ENCODE measurements around the gene ABCC4. TPM values are rescaled to one million over a fixed set of nuclear protein-coding genes. Genes with fewer than 3 reads are reported as not detected.

The ABCC4 gene
- total and polyA plus RNA-seq, 9 of the 15 experiments (the other 6 are each of a cell fraction or from before 2014, with no cell fraction given) = 9.4 to 46.1 (median 25.4) TPM

DNA sequence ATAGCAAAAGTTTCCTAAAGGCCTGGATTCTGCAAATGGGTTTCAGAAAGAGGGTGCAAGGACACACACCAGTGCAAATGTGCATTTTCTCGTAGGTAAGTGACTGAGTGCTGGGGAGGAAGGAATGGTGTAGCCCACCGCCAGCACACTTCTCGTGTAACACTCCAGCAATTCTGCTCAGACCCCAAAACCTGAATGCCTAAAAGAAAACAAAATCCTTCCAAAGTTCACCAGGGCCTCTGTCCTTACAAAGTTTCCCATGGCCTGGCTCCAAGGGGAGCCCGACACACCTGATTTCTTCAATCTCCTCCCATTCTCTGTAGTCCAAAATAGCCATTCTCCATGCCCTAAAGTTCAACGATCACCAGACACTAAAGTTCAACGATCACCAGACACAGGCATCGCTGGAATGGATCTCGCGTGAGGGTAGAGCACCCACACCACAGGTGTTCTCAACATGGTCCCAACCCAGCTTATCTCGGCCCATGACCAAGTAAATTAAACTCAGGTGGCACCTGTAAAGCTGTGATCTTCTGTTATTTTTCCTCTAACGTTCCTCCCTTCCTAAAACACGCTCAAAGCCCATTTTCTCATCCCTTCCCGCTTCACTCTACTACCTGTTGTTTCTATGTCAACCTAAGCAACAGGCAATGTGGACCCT lies 46.0 kb downstream of the ABCC4 start:
- Histone ChIP-seq H3K27ac (ENCODE audit: extremely low read depth, low read depth, low read length) (no peak overlapping the region), H3K9me1 (ENCODE audit: control insufficient read depth, insufficient read depth, low read length) (no peaks in the 10 kb centered on the region), H4K20me1 (replicated peaks; ENCODE audit: control insufficient read depth, insufficient read depth, low read length) (no peaks in the 10 kb centered on the region), H2AFZ (ENCODE audit: low read depth, low read length) (no peak overlapping the region), H3K4me1 (replicated peaks in 1 of 2; ENCODE audit: control insufficient read depth in 2 of 2, insufficient read depth in 2 of 2, low read length in 2 of 2) (peaks cover 0 to 9% of the 10 kb centered on the region in 2 experiments; a peak in 3 of 5 replicates), H3K4me2 (ENCODE audit: insufficient read depth, low read length) (no peak overlapping the region), H3K9me3 (replicated peaks; ENCODE audit: control insufficient read depth, insufficient read depth, low read depth, low read length) (no peaks in the 10 kb centered on the region), H3K4me3 (no peak overlapping the region), H3K27me3 (ENCODE audit: control insufficient read depth in 2 of 2, insufficient read depth in 2 of 2, low read length in 2 of 2) (no peaks in the 10 kb centered on the region), H3K79me2 (ENCODE audit: control insufficient read depth, insufficient read depth, low read length) (peaks cover 69% of the 10 kb centered on the region), H3K36me3 (ENCODE audit: control insufficient read depth, insufficient read depth, low read length) (peaks cover 7% of the 10 kb centered on the region; the same call in 1 of the 3 replicates), H3K9ac (ENCODE audit: insufficient read depth in 1 of 2, low read depth in 2 of 2, low read length in 2 of 2) (no peak overlapping the region)
- intact Hi-C loops (cut with micrococcal nuclease) = no loop called here
- TF ChIP-seq, protein P1, sequence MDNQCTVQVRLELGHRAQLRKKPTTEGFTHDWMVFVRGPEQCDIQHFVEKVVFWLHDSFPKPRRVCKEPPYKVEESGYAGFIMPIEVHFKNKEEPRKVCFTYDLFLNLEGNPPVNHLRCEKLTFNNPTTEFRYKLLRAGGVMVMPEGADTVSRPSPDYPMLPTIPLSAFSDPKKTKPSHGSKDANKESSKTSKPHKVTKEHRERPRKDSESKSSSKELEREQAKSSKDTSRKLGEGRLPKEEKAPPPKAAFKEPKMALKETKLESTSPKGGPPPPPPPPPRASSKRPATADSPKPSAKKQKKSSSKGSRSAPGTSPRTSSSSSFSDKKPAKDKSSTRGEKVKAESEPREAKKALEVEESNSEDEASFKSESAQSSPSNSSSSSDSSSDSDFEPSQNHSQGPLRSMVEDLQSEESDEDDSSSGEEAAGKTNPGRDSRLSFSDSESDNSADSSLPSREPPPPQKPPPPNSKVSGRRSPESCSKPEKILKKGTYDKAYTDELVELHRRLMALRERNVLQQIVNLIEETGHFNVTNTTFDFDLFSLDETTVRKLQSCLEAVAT (IDR thresholded peaks at IDR 0.05) = peak in 1 of 2 experiments; percentile 36; a peak in 1 of 4 replicates
- TF ChIP-seq RBM17 (IDR thresholded peaks at IDR 0.05; ENCODE audit: borderline replicate concordance, low read depth, low read length) = no peak
- CTCF ChIA-PET (ENCODE audit: low intra/inter-chr PET ratio) = no interaction called here
- FAIRE-seq (no peak), DNase-seq (ENCODE audit: extremely low read depth in 1 of 4, low spot score in 3 of 4) (no peak), ATAC-seq (no peak)
- BruUV-seq (replicated peaks) = no TSS peak
- in situ Hi-C loops (cut with MboI) = no loop called here
- POLR2A ChIA-PET = no interaction called here
- WGBS (ENCODE audit: insufficient coverage, low coverage, missing lambda C conversion rate) = 89% methylated on average over 12 of the region's 13 CpGs

- H3K4me3 ChIP-seq = no peak overlapping the region
- H3K79me2 ChIP-seq (ENCODE audit: control insufficient read depth, insufficient read depth, low read length) = peaks cover 66% of the 10 kb centered on the region
- H3K4me1 ChIP-seq (replicated peaks in 1 of 2; ENCODE audit: control insufficient read depth in 2 of 2, insufficient read depth in 2 of 2, low read length in 2 of 2) = peaks cover 0 to 9% of the 10 kb centered on the region in 2 experiments; a peak in 3 of 5 replicates
- WGBS (ENCODE audit: insufficient coverage, low coverage, missing lambda C conversion rate) = no CpG with 5 or more reads among the region's 1 CpG
- H3K27ac ChIP-seq (ENCODE audit: extremely low read depth, low read depth, low read length) = no peak overlapping the region
- H3K4me2 ChIP-seq (ENCODE audit: insufficient read depth, low read length) = no peak overlapping the region
- no peaks in the 10 kb centered on the region for H3K9me3 ChIP-seq (replicated peaks; ENCODE audit: control insufficient read depth, insufficient read depth, low read depth, low read length)
- peaks cover 3% of the 10 kb centered on the region; the same call in 1 of the 3 replicates for H3K36me3 ChIP-seq (ENCODE audit: control insufficient read depth, insufficient read depth, low read length)
- H2AFZ ChIP-seq (ENCODE audit: low read depth, low read length) = no peak overlapping the region
- BruUV-seq (replicated peaks) = no TSS peak
- intact Hi-C loops (cut with micrococcal nuclease) (no loop called here), in situ Hi-C loops (cut with MboI) (no loop called here)
- no peak for FAIRE-seq
- POLR2A ChIA-PET = interaction anchor here (0.6 to 0.7 kb wide), 2 partner anchors 259 to 857 kb away, joined by 3 to 6 read pairs; no protein-coding TSS in a partner anchor
- TF ChIP-seq PRPF4 (IDR thresholded peaks at IDR 0.05; ENCODE audit: insufficient read depth, low read depth, low read length, poor library complexity, severe bottlenecking) (no peak), FOSL1 (tag; conservative IDR thresholded peaks at IDR 0.05) (peak; percentile 72), ARHGAP35 (IDR thresholded peaks at IDR 0.05; ENCODE audit: partially characterized antibody) (no peak), CBFA2T3 (IDR thresholded peaks at IDR 0.05) (peak; percentile 11; the same call in 1 of the 2 replicates), BDP1 (IDR thresholded peaks at IDR 0.05; ENCODE audit: insufficient read depth, insufficient read length) (no peak), ARID1B (IDR thresholded peaks at IDR 0.05) (0 out of 2 replicates have a peak, but pooled peaks have one; percentile 21), KDM4B (IDR thresholded peaks at IDR 0.05; ENCODE audit: borderline replicate concordance in 2 of 2, low read depth in 1 of 2) (no peak), ZKSCAN8 (CRISPR knock-in tag; IDR thresholded peaks at IDR 0.05) (no peak), JUND (IDR thresholded peaks at IDR 0.05; ENCODE audit: borderline replicate concordance, low read depth, low read length) (peak; percentile 25; the same call in 1 of the 2 replicates), JUND (tag; IDR thresholded peaks at IDR 0.05; ENCODE audit: borderline replicate concordance, low read depth, low read length) (no peak)
- TF ChIP-seq, protein P2, sequence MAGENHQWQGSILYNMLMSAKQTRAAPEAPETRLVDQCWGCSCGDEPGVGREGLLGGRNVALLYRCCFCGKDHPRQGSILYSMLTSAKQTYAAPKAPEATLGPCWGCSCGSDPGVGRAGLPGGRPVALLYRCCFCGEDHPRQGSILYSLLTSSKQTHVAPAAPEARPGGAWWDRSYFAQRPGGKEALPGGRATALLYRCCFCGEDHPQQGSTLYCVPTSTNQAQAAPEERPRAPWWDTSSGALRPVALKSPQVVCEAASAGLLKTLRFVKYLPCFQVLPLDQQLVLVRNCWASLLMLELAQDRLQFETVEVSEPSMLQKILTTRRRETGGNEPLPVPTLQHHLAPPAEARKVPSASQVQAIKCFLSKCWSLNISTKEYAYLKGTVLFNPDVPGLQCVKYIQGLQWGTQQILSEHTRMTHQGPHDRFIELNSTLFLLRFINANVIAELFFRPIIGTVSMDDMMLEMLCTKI (IDR thresholded peaks at IDR 0.05; ENCODE audit: partially characterized antibody) = no peak
- ATAC-seq = no peak
- no peaks in the 10 kb centered on the region for H3K27me3 ChIP-seq (ENCODE audit: control insufficient read depth in 2 of 2, insufficient read depth in 2 of 2, low read length in 2 of 2)
- no peaks in the 10 kb centered on the region for H3K9me1 ChIP-seq (ENCODE audit: control insufficient read depth, insufficient read depth, low read length)
- CTCF ChIA-PET (ENCODE audit: low intra/inter-chr PET ratio) = no interaction called here
- no peak overlapping the region for H3K9ac ChIP-seq (ENCODE audit: insufficient read depth in 1 of 2, low read depth in 2 of 2, low read length in 2 of 2)
- H4K20me1 ChIP-seq (replicated peaks; ENCODE audit: control insufficient read depth, insufficient read depth, low read length) = no peaks in the 10 kb centered on the region
- no peak for DNase-seq (ENCODE audit: extremely low read depth in 1 of 4, low spot score in 3 of 4)
Measured at GRCh38 chr13:95254339-95254738, 46.9 kb downstream of the ABCC4 start.

All from K562 (cell line).